Measurements from ENCODE around the gene GNG10. TPM values are rescaled to one million over a fixed set of nuclear protein-coding genes. Genes with fewer than 3 reads are reported as not detected.

Gene GNG10
- total and polyA plus RNA-seq, 9 of the 15 experiments (the other 6 are each of a cell fraction or from before 2014, with no cell fraction given): 13.1 to 37.8 (median 28.4) TPM

DNA sequence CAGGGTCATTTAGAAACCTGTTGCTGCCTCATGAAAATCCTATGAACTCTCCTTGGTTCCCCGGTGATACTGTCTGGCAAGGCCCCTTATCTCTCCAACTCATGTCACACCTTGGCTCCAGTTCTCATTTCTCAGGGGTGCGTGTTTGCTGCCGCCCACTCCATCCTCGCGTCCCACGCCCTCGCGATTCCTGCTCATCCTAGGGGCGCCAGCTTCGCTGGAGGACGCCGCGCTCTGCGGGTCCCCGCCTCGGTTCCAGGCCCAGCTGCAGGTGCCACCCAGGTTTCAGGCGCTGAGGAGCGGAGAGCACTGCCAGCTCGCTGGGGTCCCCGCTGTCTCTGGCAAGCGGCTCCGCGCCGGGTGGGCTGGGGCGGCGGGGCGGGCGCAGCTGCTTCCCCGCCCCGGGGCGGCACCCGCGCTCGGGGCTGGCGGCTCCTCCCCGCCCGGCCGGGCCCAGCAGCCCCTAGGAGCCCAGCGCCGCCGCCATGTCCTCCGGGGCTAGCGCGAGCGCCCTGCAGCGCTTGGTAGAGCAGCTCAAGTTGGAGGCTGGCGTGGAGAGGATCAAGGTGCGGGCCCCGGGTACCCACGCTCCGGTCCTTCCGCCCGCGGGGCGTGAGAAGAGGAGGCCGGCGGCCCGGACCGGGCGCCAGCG lies at the start of gene GNG10 (continued):
- TF ChIP-seq STAT5A (IDR thresholded peaks at IDR 0.05; ENCODE audit: borderline replicate concordance, low read length) (no peak), TEAD4 (IDR thresholded peaks at IDR 0.05; ENCODE audit: low read length) (peak; percentile 61; the same call in 1 of the 2 replicates), TEAD4 (CRISPR knock-in tag; IDR thresholded peaks at IDR 0.05; ENCODE audit: borderline replicate concordance) (no peak), ZKSCAN3 (CRISPR knock-in tag; IDR thresholded peaks at IDR 0.05) (no peak), ZSCAN32 (CRISPR knock-in tag; IDR thresholded peaks at IDR 0.05) (no peak), RBM14 (IDR thresholded peaks at IDR 0.05; ENCODE audit: borderline replicate concordance, insufficient read depth, low read depth, low read length) (no peak), HNRNPLL (IDR thresholded peaks at IDR 0.05; ENCODE audit: low read depth, low read length, poor library complexity, severe bottlenecking) (peak; percentile 23), THRAP3 (IDR thresholded peaks at IDR 0.05; ENCODE audit: borderline replicate concordance) (no peak), MTA2 (IDR thresholded peaks at IDR 0.05; ENCODE audit: low read depth) (0 out of 2 replicates have a peak, but pooled peaks have one; percentile 6), PTRF (tag; IDR thresholded peaks at IDR 0.05) (no peak), RBM34 (IDR thresholded peaks at IDR 0.05; ENCODE audit: borderline replicate concordance, insufficient read depth, low read length) (no peak), BCL6 (CRISPR knock-in tag; IDR thresholded peaks at IDR 0.05) (no peak), MXI1 (IDR thresholded peaks at IDR 0.05; ENCODE audit: low read depth, low read length) (no peak), ZNF146 (CRISPR knock-in tag; IDR thresholded peaks at IDR 0.05; ENCODE audit: unreplicated experiment) (no peak), ETV6 (IDR thresholded peaks at IDR 0.05; ENCODE audit: borderline replicate concordance in 1 of 2, low read depth in 2 of 2, low read length in 1 of 2) (no peak), ETV6 (CRISPR knock-in tag; IDR thresholded peaks at IDR 0.05; ENCODE audit: borderline replicate concordance) (no peak), ZBTB8A (IDR thresholded peaks at IDR 0.05; ENCODE audit: partially characterized antibody) (no peak), ARID2 (IDR thresholded peaks at IDR 0.05) (no peak), TCF7 (IDR thresholded peaks at IDR 0.05; ENCODE audit: borderline replicate concordance) (no peak), ZNF778 (CRISPR knock-in tag; IDR thresholded peaks at IDR 0.05) (no peak), SIX5 (IDR thresholded peaks at IDR 0.05; ENCODE audit: borderline replicate concordance in 1 of 2, insufficient read depth in 1 of 2, low read depth in 1 of 2, low read length in 2 of 2) (no peak)
- TF ChIP-seq, protein P1, sequence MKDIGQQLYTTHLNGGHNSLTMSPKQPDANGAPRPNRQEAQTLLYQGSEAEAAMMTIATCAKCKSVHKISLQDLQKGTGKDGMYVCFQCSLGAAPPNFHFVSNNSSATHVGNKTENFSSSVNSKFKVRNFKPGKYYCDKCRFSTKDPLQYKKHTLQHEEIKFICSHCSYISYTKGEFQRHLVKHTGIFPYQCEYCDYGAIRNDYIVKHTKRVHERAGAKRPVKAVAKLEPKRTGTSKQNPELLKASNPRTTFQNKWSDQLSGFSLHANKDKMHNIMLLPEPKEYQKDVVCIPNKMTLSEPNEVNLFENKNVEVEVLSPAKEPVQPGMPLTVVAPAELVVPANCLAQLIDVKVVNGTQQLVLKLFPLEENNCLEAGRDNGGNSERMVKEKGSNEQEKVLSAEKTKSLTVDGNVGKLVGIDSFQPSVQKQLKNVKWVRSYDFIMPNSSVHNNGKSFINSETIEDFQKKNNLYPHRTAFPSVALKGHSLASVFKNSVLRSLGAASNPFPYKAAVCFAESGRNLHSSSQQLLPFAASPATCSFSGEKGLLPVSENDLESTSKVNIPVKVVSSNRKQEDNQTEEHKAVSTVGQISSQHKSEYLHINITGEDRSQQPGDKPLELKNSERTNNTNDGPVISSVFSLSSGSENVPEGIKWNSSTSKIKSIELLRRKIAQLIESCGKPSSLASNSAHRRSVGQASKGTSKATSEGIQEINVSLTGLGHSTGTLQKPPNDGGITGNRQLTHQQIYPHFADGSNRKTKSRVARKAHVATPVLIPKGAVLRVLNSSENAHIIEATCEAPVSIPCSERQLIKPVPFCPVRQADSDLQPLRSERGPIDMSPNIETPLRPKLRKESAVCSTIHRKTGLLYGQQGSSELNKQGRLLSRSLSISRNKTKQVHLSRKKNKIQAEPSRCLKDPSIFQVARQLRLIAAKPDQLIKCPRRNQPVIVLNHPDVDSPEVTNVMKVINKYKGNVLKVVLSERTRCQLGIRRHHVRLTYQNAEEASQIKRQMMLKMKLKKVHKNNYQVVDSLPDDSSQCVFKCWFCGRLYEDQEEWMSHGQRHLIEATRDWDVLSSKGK (CRISPR knock-in tag; IDR thresholded peaks at IDR 0.05): no peak
- TF ChIP-seq, protein P2, sequence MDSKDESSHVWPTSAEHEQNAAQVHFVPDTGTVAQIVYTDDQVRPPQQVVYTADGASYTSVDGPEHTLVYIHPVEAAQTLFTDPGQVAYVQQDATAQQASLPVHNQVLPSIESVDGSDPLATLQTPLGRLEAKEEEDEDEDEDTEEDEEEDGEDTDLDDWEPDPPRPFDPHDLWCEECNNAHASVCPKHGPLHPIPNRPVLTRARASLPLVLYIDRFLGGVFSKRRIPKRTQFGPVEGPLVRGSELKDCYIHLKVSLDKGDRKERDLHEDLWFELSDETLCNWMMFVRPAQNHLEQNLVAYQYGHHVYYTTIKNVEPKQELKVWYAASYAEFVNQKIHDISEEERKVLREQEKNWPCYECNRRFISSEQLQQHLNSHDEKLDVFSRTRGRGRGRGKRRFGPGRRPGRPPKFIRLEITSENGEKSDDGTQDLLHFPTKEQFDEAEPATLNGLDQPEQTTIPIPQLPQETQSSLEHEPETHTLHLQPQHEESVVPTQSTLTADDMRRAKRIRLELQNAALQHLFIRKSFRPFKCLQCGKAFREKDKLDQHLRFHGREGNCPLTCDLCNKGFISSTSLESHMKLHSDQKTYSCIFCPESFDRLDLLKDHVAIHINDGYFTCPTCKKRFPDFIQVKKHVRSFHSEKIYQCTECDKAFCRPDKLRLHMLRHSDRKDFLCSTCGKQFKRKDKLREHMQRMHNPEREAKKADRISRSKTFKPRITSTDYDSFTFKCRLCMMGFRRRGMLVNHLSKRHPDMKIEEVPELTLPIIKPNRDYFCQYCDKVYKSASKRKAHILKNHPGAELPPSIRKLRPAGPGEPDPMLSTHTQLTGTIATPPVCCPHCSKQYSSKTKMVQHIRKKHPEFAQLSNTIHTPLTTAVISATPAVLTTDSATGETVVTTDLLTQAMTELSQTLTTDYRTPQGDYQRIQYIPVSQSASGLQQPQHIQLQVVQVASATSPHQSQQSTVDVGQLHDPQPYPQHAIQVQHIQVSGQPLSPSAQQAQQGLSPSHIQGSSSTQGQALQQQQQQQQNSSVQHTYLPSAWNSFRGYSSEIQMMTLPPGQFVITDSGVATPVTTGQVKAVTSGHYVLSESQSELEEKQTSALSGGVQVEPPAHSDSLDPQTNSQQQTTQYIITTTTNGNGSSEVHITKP (IDR thresholded peaks at IDR 0.05; ENCODE audit: partially characterized antibody): no peak

Measured in K562 (cell line).